Measurements from ENCODE around the gene PAXX. TPM values are rescaled to one million over a fixed set of nuclear protein-coding genes. Genes with fewer than 3 reads are reported as not detected.

Gene PAXX
- total RNA-seq, 2 experiments from 2014 or later = 75.9 to 76.8 TPM

DNA sequence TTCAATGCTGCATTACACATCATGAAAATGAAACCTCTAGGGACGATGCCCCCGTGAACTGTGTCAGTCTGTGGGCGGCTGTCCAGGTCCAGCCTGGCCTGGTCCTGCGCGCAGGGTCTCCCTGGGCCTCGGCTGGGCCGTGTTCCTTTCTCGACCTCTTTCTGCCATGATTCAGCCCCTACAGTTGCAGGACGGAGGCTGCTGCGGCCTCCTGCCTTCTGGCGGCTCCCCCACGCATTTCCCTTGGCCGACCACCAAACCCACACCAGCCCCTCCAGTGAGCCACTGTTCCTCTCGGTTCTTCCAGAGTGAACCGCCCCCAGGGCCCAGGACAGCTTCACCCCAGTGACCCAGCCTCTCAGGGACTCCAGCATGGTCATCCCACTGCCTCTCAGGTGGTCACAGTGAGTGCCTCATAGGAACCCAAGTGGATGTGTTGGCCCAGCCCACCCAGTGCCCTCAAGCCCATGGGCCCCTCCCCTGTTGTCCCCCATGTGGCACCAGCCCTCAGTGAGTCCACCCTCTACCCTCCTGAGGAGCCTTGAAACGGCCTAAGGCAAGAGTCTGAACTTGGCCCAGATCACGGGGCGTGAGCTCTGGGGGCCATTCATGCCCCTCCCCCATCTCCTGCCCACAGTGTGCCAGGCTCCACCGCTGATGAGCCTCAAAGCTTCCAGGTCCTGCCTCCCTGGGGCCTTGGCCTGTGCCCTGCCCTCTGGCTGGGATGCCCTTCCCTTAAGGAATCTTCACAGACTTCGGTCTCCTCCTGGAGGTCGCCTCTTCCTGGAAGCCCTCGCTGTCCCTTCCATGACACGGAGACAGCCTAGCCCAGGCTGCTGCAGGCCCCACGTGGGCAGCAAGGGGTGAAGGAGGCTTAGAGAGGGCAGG lies 14.1 kb downstream of the PAXX start:
- Mint-ChIP-seq H3K4me1 (ENCODE audit: low read depth) (no peaks in the 10 kb centered on the region), H3K4me3 (no peak overlapping the region), H3K36me3 (ENCODE audit: low read depth) (no peaks in the 10 kb centered on the region), H3K9me3 (no peaks in the 10 kb centered on the region), H3K27ac (no peak overlapping the region), H3K27me3 (ENCODE audit: low read depth) (no peaks in the 10 kb centered on the region)
- CTCF ChIA-PET = interaction anchor here (0.9 kb wide), 1 partner anchor 23 kb away, joined by 3 read pairs; no protein-coding TSS in a partner anchor
- DNase-seq = no peak
- intact Hi-C loops (cut with micrococcal nuclease) = no loop called here

DNA sequence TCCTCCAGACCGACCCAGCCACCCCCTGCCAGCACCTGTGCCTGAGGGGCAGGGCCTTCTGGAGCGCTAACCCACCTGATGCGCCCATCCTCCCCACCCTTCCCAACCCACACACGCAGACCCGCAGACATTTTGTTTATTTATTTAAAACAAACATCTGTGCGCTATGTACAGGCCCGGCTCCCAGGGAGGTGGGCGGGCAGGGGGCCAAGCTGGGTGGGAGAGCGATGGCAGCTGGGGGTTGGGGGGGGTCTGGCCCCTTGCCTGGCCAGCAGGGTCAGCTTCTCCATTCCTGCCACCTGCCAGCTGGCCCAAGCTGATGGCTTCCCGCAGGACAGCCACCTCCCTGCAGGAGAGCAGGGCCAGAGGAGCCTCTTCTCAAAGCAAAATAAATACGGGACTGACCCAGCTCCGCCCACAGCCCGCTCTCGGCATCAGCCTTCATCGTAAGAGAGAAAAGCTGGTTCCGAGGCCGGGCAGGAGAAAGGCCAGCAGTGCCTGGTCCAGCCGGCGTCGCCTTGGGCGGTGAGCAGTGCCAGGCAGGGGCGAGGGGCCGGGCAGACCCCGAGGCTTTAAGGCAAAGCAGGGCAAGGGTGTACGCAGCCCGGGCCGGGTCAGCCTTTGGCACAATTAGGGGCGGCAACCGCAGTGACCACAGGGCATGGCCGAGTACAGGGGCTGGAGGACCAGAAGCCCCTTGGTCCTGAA lies 15.0 kb downstream of the PAXX start:
- intact Hi-C loops (cut with micrococcal nuclease) = no loop called here
- CTCF ChIA-PET = no interaction called here
- Mint-ChIP-seq H3K4me1 (ENCODE audit: low read depth) (no peaks in the 10 kb centered on the region), H3K27me3 (ENCODE audit: low read depth) (no peaks in the 10 kb centered on the region), H3K27ac (no peak overlapping the region), H3K4me3 (no peak overlapping the region), H3K9me3 (no peaks in the 10 kb centered on the region), H3K36me3 (ENCODE audit: low read depth) (no peaks in the 10 kb centered on the region)
- DNase-seq = no peak

DNA sequence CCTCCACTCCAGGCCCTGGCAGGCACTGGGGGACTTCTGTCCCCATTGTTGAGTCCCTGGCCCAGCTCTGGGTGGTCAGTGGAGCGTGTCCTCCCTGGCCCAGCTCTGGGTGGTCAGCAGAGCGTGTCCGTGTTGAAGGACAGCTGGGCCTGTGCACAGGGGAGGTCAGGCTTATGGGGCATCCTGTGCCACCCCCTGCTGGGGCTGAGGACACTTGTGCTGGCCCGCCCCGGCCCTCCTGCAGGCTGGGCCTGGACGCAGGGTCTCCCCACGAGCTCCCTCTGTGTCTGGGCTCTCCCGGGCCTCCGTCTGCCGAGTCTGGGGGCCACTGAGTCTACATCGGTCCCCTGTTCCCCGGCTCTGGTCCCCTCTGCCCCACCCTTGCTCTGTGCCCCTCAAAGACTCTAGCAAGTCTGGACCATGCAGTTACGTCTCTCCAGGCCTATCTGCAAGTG lies 15.6 kb downstream of the PAXX start:
- Mint-ChIP-seq H3K4me3 (no peak overlapping the region), H3K36me3 (ENCODE audit: low read depth) (no peaks in the 10 kb centered on the region), H3K9me3 (no peaks in the 10 kb centered on the region), H3K27me3 (ENCODE audit: low read depth) (no peaks in the 10 kb centered on the region), H3K27ac (no peak overlapping the region), H3K4me1 (ENCODE audit: low read depth) (no peaks in the 10 kb centered on the region)
- CTCF ChIA-PET = no interaction called here
- no peak for DNase-seq
- intact Hi-C loops (cut with micrococcal nuclease) = no loop called here

DNA sequence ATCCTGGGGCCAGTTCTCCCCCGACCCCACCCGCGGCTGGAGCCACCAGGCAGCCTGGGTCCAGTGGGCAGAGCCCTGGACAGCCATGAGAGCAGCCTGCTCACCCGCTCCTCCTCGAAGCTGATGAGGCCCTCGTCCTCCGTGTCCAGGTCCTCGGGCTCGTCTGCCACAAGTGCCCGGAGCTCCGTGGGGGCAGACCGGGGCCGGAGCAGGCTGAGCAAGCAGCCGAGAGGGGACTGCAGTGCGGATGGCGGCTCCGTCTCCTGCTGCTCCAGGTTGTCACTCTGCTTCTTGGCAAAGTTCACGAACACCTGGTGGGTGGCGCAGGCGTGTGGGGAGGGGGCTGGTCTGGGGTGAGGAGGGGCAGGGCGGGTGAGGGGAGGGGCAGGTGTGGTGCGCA lies 16.1 kb downstream of the PAXX start:
- H3K4me3 Mint-ChIP-seq = no peak overlapping the region
- H3K4me1 Mint-ChIP-seq (ENCODE audit: low read depth) = no peaks in the 10 kb centered on the region
- CTCF ChIA-PET = no interaction called here
- intact Hi-C loops (cut with micrococcal nuclease) = no loop called here
- no peak overlapping the region for H3K27ac Mint-ChIP-seq
- DNase-seq = no peak
- no peaks in the 10 kb centered on the region for H3K27me3 Mint-ChIP-seq (ENCODE audit: low read depth)
- H3K9me3 Mint-ChIP-seq = no peaks in the 10 kb centered on the region
- H3K36me3 Mint-ChIP-seq (ENCODE audit: low read depth) = no peaks in the 10 kb centered on the region

DNA sequence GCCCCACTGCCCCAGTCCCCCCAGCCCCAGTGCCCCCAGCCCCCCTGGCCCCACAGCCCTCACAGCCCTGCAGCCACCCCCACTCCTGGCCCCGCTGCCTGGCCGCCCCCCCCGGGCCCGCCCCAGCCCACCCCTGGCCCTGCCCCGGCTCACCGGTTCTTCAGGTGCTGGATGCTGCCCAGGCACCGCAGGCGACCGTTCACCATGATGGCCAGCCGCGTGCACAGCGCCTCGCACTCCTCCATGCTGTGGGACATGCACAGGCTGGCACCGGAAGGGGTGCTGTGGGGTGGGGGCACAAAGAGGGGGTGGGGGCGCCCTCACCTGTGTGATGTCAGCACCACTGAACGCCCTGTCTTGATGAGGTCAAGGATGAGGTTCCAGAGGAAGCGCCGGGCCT lies 17.0 kb downstream of the PAXX start:
- intact Hi-C loops (cut with micrococcal nuclease) = no loop called here
- Mint-ChIP-seq H3K27me3 (ENCODE audit: low read depth) (no peaks in the 10 kb centered on the region), H3K4me1 (ENCODE audit: low read depth) (no peaks in the 10 kb centered on the region), H3K4me3 (no peak overlapping the region), H3K9me3 (no peaks in the 10 kb centered on the region), H3K36me3 (ENCODE audit: low read depth) (no peaks in the 10 kb centered on the region), H3K27ac (no peak overlapping the region)
- CTCF ChIA-PET = no interaction called here
- no peak for DNase-seq

DNA sequence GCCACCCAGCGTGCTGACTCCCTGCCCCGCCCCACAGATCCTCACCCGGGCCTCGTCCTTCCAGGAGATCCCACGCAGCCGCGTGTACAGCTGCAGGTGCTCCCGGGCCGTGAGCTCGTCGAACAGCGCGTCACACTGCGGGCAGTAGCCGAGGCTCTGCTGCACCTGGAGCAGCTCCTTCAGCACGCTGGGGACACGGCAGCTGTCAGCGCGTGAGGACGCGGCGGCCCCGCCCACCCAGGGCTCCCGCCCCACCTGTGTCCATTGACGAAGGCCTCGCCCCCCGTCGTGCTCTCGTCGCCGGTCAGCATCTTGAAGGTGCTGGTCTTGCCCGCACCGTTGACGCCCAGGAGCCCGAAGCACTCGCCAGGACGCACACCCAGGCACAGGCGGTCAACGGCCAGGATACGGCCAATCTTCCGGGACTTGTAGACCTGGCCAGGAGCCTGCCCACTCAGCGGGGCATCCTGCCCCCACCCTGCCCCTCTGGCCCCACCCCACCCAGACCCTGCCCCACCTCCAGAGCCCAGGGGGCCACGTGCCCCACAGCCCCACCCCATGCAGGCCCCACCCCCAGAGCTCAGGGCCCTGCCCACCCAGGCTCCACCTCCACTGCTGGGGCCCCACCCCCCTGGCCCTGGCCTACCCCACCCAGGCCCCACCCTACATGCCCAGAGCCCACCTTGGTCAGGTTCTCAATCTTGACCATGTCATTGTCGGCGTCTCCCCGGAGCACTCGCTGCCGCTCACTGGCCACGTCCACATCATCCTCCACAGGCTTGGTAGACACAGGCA lies 17.9 kb downstream of the PAXX start:
- Mint-ChIP-seq H3K27me3 (ENCODE audit: low read depth) (no peaks in the 10 kb centered on the region), H3K36me3 (ENCODE audit: low read depth) (no peaks in the 10 kb centered on the region), H3K4me3 (no peak overlapping the region), H3K4me1 (ENCODE audit: low read depth) (no peaks in the 10 kb centered on the region), H3K9me3 (no peaks in the 10 kb centered on the region), H3K27ac (no peak overlapping the region)
- no peak for DNase-seq
- CTCF ChIA-PET = no interaction called here
- intact Hi-C loops (cut with micrococcal nuclease) = no loop called here

DNA sequence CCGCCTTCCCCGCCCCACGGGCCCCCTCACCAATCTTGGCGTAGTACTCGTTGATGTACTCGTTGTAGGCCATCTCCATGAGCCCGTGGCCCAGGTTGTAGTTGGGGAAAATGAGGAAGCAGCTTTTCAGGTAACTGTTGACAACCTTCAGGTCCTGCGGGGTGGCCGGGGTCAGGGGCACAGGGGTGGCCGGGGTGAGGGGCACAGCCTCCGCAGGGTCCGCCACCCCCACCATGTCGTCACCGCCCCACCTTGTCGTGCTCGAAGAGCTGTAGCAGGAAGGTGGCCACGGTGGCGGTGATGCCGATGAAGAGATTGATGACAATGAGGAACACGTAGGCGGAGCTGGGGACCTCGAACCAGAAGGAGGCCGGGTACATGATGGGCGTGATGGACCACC lies 18.9 kb downstream of the PAXX start:
- DNase-seq = no peak
- H3K4me1 Mint-ChIP-seq (ENCODE audit: low read depth) = no peaks in the 10 kb centered on the region
- H3K36me3 Mint-ChIP-seq (ENCODE audit: low read depth) = no peaks in the 10 kb centered on the region
- CTCF ChIA-PET = no interaction called here
- H3K9me3 Mint-ChIP-seq = no peaks in the 10 kb centered on the region
- no peak overlapping the region for H3K27ac Mint-ChIP-seq
- intact Hi-C loops (cut with micrococcal nuclease) = no loop called here
- no peaks in the 10 kb centered on the region for H3K27me3 Mint-ChIP-seq (ENCODE audit: low read depth)
- H3K4me3 Mint-ChIP-seq = no peak overlapping the region

DNA sequence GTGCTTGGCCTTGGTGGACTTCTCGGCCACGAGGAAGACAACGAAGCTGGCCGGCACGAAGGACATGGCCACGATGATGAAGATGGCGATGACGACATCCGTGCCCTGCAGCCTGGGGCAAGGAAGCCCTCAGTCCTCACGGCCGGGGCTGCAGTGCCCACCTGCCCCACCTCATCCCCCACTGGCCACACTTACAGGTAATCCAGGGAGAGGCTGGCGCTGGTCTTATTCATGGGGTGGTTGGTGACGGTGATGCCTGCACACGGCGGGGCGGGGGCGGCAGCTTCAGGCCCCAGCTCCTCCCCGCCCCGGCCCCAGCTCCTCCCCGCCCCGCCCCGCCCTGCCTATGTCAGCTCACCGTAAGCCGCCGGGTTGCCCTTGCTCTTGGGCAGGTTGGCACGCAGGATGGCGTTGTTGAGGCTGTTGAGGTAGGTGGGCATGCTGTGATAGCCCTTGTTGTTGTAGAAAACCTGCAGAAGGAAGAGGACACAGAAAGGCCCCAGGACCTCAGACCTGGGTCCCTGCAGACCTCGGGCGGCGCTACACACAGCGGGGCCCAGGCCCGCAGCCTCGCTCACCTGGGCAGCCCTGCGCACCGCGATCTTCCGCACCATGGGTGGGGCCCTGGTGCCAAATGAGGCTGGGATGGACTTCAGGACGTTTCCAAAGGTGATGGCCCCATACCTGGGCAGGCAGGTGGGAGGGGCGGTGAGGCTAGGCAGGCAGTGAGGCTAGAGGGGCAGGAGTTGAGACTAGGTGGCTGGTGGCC lies 19.9 kb downstream of the PAXX start:
- Mint-ChIP-seq H3K27ac (no peak overlapping the region), H3K27me3 (ENCODE audit: low read depth) (no peaks in the 10 kb centered on the region), H3K9me3 (no peaks in the 10 kb centered on the region), H3K36me3 (ENCODE audit: low read depth) (no peaks in the 10 kb centered on the region), H3K4me3 (no peak overlapping the region), H3K4me1 (ENCODE audit: low read depth) (no peaks in the 10 kb centered on the region)
- no peak for DNase-seq
- CTCF ChIA-PET = no interaction called here
- intact Hi-C loops (cut with micrococcal nuclease) = no loop called here

DNA sequence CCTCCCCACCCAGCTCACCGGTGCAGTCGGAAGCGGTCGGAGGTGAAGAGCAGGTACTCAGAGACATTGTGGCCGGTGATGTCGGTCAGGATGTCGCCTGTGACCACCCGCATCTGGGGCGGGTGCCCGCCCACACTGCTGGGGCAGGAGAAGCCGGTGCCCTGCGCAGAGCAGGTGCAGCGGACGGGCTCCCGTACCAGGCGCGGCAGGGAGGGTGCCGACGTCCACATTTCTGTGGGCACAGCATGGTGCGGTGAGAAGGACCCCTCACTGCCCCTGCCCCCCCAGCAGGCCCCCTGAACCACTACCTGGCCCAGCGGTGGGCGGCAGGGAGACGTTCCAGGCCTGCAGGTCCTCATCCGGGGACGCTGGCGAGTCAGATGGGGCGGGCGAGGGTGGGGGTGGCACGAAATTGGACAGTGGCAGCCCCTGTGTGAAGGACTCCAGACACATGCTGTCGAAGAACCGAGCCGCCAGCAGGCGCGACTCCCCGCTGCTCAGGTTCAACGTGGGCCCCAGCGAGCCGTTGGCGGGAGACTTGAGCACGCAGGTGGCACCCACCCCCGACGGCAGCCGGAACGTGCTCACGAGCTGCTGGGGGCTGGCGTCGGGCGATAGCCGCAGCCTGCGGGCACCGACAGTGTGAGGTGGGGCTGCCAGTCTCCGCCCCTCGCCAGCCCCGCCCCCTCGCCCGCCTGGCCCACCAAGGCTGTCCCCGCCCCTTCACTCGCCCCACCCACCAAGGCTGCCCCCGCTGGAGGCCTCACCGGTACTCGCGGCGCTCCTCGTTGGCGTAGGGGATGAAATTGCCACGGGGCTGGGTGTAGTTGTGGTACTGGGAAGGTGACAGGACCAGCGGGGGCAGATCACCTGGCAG lies 20.7 kb downstream of the PAXX start:
- H3K4me3 Mint-ChIP-seq = no peak overlapping the region
- no peak overlapping the region for H3K27ac Mint-ChIP-seq
- DNase-seq = no peak
- no peaks in the 10 kb centered on the region for H3K36me3 Mint-ChIP-seq (ENCODE audit: low read depth)
- H3K27me3 Mint-ChIP-seq (ENCODE audit: low read depth) = no peaks in the 10 kb centered on the region
- CTCF ChIA-PET = interaction anchor here (0.6 kb wide), 1 partner anchor 32 kb away, joined by 3 read pairs; no protein-coding TSS in a partner anchor
- intact Hi-C loops (cut with micrococcal nuclease) = no loop called here
- H3K9me3 Mint-ChIP-seq = no peaks in the 10 kb centered on the region
- H3K4me1 Mint-ChIP-seq (ENCODE audit: low read depth) = no peaks in the 10 kb centered on the region

DNA sequence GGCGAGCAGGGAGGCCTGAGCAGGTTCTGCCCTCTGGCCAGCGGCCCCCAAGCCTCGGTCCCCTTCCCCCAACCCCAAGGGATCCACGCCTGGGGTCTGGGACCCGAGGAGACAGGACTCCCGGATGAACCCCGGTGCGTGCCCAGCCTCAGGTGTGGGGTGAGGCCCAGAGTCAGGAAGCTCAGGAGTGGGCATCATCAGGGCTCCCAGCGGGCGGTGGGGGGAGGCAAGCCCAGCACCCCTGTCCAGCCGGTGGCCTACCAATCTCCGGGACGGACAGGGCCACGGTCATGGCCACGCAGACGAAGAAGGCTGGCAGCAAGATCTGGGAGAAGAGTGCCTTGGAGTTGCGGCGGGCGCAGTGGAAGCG lies 21.3 kb downstream of the PAXX start:
- Mint-ChIP-seq H3K27me3 (ENCODE audit: low read depth) (no peaks in the 10 kb centered on the region), H3K9me3 (no peaks in the 10 kb centered on the region), H3K4me1 (ENCODE audit: low read depth) (no peaks in the 10 kb centered on the region), H3K27ac (no peak overlapping the region), H3K4me3 (no peak overlapping the region), H3K36me3 (ENCODE audit: low read depth) (no peaks in the 10 kb centered on the region)
- intact Hi-C loops (cut with micrococcal nuclease) = no loop called here
- DNase-seq = no peak
- CTCF ChIA-PET = interaction anchor here (0.6 kb wide), 1 partner anchor 31 kb away, joined by 3 read pairs; no protein-coding TSS in a partner anchor

DNA sequence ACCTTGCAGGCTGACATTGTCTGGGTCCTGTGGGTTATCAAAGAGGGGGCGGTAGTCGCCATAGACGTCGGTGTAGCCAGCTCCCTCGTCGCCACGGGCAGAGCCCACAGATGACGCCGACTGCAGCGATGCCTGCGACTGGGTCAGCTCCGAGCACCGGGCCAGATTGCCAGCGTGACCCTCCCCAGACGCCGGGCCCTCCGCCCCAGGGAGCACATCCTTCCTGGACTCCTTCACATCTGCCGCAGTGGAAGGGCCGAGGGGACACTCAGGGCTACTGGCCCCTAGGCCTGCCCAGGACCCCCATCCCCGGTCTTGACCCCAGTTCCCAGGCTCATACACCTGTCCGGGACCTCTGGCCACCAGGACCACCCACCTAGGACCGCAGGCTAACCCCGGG lies 21.9 kb downstream of the PAXX start:
- intact Hi-C loops (cut with micrococcal nuclease) = no loop called here
- Mint-ChIP-seq H3K27me3 (ENCODE audit: low read depth) (no peaks in the 10 kb centered on the region), H3K36me3 (ENCODE audit: low read depth) (no peaks in the 10 kb centered on the region), H3K9me3 (no peaks in the 10 kb centered on the region), H3K4me1 (ENCODE audit: low read depth) (no peaks in the 10 kb centered on the region), H3K4me3 (no peak overlapping the region), H3K27ac (no peak overlapping the region)
- CTCF ChIA-PET = no interaction called here
- DNase-seq = no peak

Measured in activated naive CD4-positive, alpha-beta T cell treated with anti-CD3 and anti-CD28 coated beads for 36 hours (primary cell).